Temporal lobe (tissue), 2 donors: ENCODE measurements around the gene KRTAP5-7. TPM values are rescaled to one million over a fixed set of nuclear protein-coding genes. Genes with fewer than 3 reads are reported as not detected.

ENCODE experiments used
- small RNA-seq: library from RNA; depleted of rRNA; stranded (forward); fragments of <200 nt; gene quantifications from one replicate; pipeline ENCODE3, GENCODE V24; 2014; ENCODE audit warnings: low replicate concordance
- total RNA-seq: library from RNA; depleted of rRNA; stranded (reverse); fragments of >200 nt; gene quantifications from one replicate; pipeline ENCODE4 v1.2.3, GENCODE V29; 2014

Gene KRTAP5-7
- total RNA-seq, 1 donor from 2014 or later, result not detected

Small RNA genes lying within 50 kb of the gene (small RNA-seq; reads per million reads assigned to genes)
- not detected for gene AP000867.1

Other genes with a start within 250 kb of the KRTAP5-7 start
- 20.9 TPM for gene DHCR7, start 78.9 kb upstream of the KRTAP5-7 start, total RNA-seq
- 18.7 TPM for gene NADSYN1, start 74.1 kb upstream of the KRTAP5-7 start, total RNA-seq
- gene KRTAP5-8, start 10.8 kb downstream of the KRTAP5-7 start, total RNA-seq, result not detected
- not detected for gene KRTAP5-9, start 21.2 kb downstream of the KRTAP5-7 start, total RNA-seq
- not detected for gene KRTAP5-10, start 38.3 kb downstream of the KRTAP5-7 start, total RNA-seq
- gene KRTAP5-11, start 55.6 kb downstream of the KRTAP5-7 start, total RNA-seq, result not detected